K562 (cell line): ENCODE data around the gene TMEM185B. TPM values are rescaled to one million over a fixed set of nuclear protein-coding genes. Genes with fewer than 3 reads are reported as not detected.

Experiments
- ATAC-seq: fragments of 200-7000 bp; cut with Tn5 transposase; 3 replicates; pipeline ENCODE4 v1.9.1; 2020; ENCODE audit warnings: moderate library complexity
- BruUV-seq: library from RNA; stranded (reverse); fragments of 400-500 nt; replicated peaks from 2 replicates; lab custom pipeline; 2021; lab: Mats Ljungman, UMichigan
- CTCF ChIA-PET: fragments of 300-600 bp; formaldehyde crosslinking; extraction: SDS; loops from one replicate; lab custom pipeline; 2021; ENCODE audit warnings: low intra/inter-chr PET ratio; lab: Yijun Ruan, JAX
- POLR2A ChIA-PET: fragments of 300-600, 350-650 bp; sonication (Branson Sonifier 250); formaldehyde crosslinking; extraction: SDS; loops from one replicate; lab custom pipeline; 2021; ENCODE audit warnings: antibody characterized with exemption, inconsistent platforms; lab: Yijun Ruan, JAX
- DNase-seq, 4 experiments: peaks; one replicate each; pipeline versions ENCODE4 v3.0.0 to v3.0.0-alpha.2; 2011 to 2018; ENCODE audit warnings: low spot score in 3 of 4, mixed read lengths in 3 of 4; ENCODE audit errors: extremely low read depth in 1 of 4
- FAIRE-seq: peaks from 2 replicates; lab custom pipeline; 2011; peaks lifted over from hg19 to GRCh38; lab: Jason Lieb, UNC
- H2AFZ ChIP-seq: 2 replicates; pipeline ENCODE4 v1.6.0; 2011; ENCODE audit warnings: low read depth, low read length, control low read depth, inconsistent platforms
- H3K27ac ChIP-seq: fragments of 200-600 bp; 3 replicates; pipeline ENCODE4 v1.8.0; 2011; ENCODE audit warnings: low read depth, mild to moderate bottlenecking, control low read depth, inconsistent platforms, low read length, moderate library complexity, mixed read lengths; ENCODE audit errors: extremely low read depth
- H3K27me3 ChIP-seq, 2 experiments: fragments of 300-600 bp in 1 of 2; 2 replicates in 1 of 2; 3 replicates in 1 of 2; pipeline versions ENCODE4 v1.6.0 to v1.8.0; 2011; ENCODE audit warnings: inconsistent platforms in 2 of 2, low read length in 2 of 2, mild to moderate bottlenecking in 1 of 2, mixed read lengths in 1 of 2, moderate library complexity in 1 of 2; ENCODE audit not compliant: control insufficient read depth in 2 of 2, insufficient read depth in 2 of 2
- H3K36me3 ChIP-seq: fragments of 300-600 bp; 3 replicates; pipeline ENCODE4 v1.8.0; 2011; ENCODE audit warnings: mild to moderate bottlenecking, low read length, inconsistent platforms; ENCODE audit not compliant: control insufficient read depth, insufficient read depth
- H3K4me1 ChIP-seq, 2 experiments: fragments of 200-600 bp in 1 of 2; replicated peaks in 1 of 2; 2 replicates in 1 of 2; 3 replicates in 1 of 2; pipeline versions ENCODE4 v1.5.1 to v1.8.0; 2011; ENCODE audit warnings: inconsistent platforms in 2 of 2, low read length in 2 of 2, mild to moderate bottlenecking in 1 of 2, mixed read lengths in 1 of 2, moderate library complexity in 1 of 2; ENCODE audit not compliant: control insufficient read depth in 2 of 2, insufficient read depth in 2 of 2
- H3K4me2 ChIP-seq: 2 replicates; pipeline ENCODE4 v1.6.1; 2011; ENCODE audit warnings: low read length, control low read depth, inconsistent platforms, mixed read lengths; ENCODE audit not compliant: insufficient read depth
- H3K4me3 ChIP-seq: fragments of 200-600 bp; sonication (generic), shearing (Covaris generic); 2 replicates; pipeline ENCODE4 v1.5.1; 2016; ENCODE audit warnings: control low read depth, inconsistent platforms
- H3K79me2 ChIP-seq: fragments of 200-600 bp; 3 replicates; pipeline ENCODE4 v1.8.0; 2011; ENCODE audit warnings: low read length, inconsistent platforms; ENCODE audit not compliant: control insufficient read depth, insufficient read depth
- H3K9ac ChIP-seq, 2 experiments: 2 replicates each; pipeline versions ENCODE4 v1.6.0 to v1.6.1; 2011; ENCODE audit warnings: low read depth in 2 of 2, low read length in 2 of 2, control low read depth in 1 of 2, inconsistent platforms in 1 of 2, mild to moderate bottlenecking in 1 of 2, mixed read lengths in 1 of 2; ENCODE audit not compliant: insufficient read depth in 1 of 2
- H3K9me1 ChIP-seq: one replicate; pipeline ENCODE4 v1.6.0; 2011; ENCODE audit warnings: inconsistent platforms, mild to moderate bottlenecking, low read length, moderate library complexity; ENCODE audit not compliant: control insufficient read depth, insufficient read depth
- H3K9me3 ChIP-seq: replicated peaks from 2 replicates; pipeline ENCODE4 v1.5.1; 2011; ENCODE audit warnings: low read depth, low read length, inconsistent platforms; ENCODE audit not compliant: control insufficient read depth, insufficient read depth
- H4K20me1 ChIP-seq: replicated peaks from 2 replicates; pipeline ENCODE4 v1.6.1; 2011; ENCODE audit warnings: low read length, inconsistent platforms, mixed read lengths; ENCODE audit not compliant: control insufficient read depth, insufficient read depth
- CHD1 ChIP-seq: fragments of 200-600 bp; sonication (generic); IDR thresholded peaks from one replicate; pipeline ENCODE4 v1.6.1; 2012; ENCODE audit warnings: mild to moderate bottlenecking, moderate library complexity, low read length, inconsistent platforms
- RBM15 ChIP-seq: fragments of 200-400 bp; formaldehyde crosslinking; IDR thresholded peaks from 2 replicates; pipeline ENCODE4 v1.6.1; 2018; ENCODE audit warnings: mild to moderate bottlenecking, low read length, moderate library complexity; ENCODE audit not compliant: insufficient read depth
- RCOR1 ChIP-seq, 2 experiments: IDR thresholded peaks; 2 replicates each; pipeline ENCODE4 v1.6.1; 2012; ENCODE audit warnings: low read depth in 2 of 2, low read length in 2 of 2, borderline replicate concordance in 1 of 2, improper control_type of control experiment in 1 of 2
- ZFP36 ChIP-seq: fragments of 150-350 bp; IDR thresholded peaks from 2 replicates; pipeline ENCODE4 v1.6.1; 2018; ENCODE audit warnings: low read length, low read depth; ENCODE audit not compliant: partially characterized antibody
- ZNF583 ChIP-seq: fragments of 250-450 bp; sonication (Bioruptor Pico); IDR thresholded peaks from 2 replicates; pipeline ENCODE4 v1.4.0; 2020
- ZNF76 ChIP-seq: fragments of 250-450 bp; sonication (Bioruptor Pico); IDR thresholded peaks from 2 replicates; pipeline ENCODE4 v1.4.0; 2020; ENCODE audit warnings: mild to moderate bottlenecking, moderate library complexity, borderline replicate concordance
- WGBS: fragments of 100-300 bp; shearing (Covaris generic); methylation state at CpG from one replicate; pipeline ENCODE4 v1.1.6; 2016; ENCODE audit warnings: low coverage, mixed read lengths; ENCODE audit not compliant: insufficient coverage; ENCODE audit errors: missing lambda C conversion rate; 5-methylcytosine and 5-hydroxymethylcytosine counted together
- in situ Hi-C: fragments of 300-500 bp; cut with MboI; formaldehyde crosslinking; loops from 4 replicates; pipeline ENCODE4 v1.15.0; 2018; ENCODE audit warnings: inconsistent platforms, mixed read lengths
- intact Hi-C: fragments of 100-400 bp; cut with micrococcal nuclease; formaldehyde crosslinking; loops from 2 replicates; pipeline ENCODE4 v1.14.2; 2022
- polyA plus RNA-seq, 8 experiments: library from polyadenylated mRNA; depleted of rRNA in 4 of 8; stranded (reverse) in 5 of 8; unstranded in 3 of 8; fragments of >200 nt; fragmentation: Nextera tagmentation in 2 of 8; fragmentation: Illumina TruSeq in 1 of 8; extraction: Ambion mirVana in 2 of 8; extraction: Trizol in 1 of 8; gene quantifications; 2 replicates each; pipeline versions ENCODE4 v1.2.1 to v1.2.3, GENCODE V29; 2011 to 2014; ENCODE audit warnings: inconsistent platforms in 1 of 8, missing spikeins in 1 of 8
- total RNA-seq, 7 experiments: library from RNA; depleted of rRNA in 6 of 7; stranded (reverse); fragments of >200 nt in 6 of 7; fragmentation: Illumina TruSeq in 2 of 7; extraction: Trizol in 2 of 7; gene quantifications; 2 replicates each; pipeline versions ENCODE4 v1.2.1 to v1.2.3, GENCODE V29; 2011 to 2021; ENCODE audit warnings: low replicate concordance in 1 of 7
- TF ChIP-seq, protein P1 (sequence below): fragments of 250-450 bp; sonication (Bioruptor Pico); IDR thresholded peaks from 2 replicates; pipeline ENCODE4 v1.4.0; 2020; ENCODE audit warnings: mild to moderate bottlenecking
- TF ChIP-seq, protein P2 (sequence below): fragments of 250-450 bp; sonication (Bioruptor Pico); IDR thresholded peaks from 2 replicates; pipeline ENCODE4 v1.4.0; 2020

The TMEM185B gene
- total and polyA plus RNA-seq, 9 of the 15 experiments (the other 6 are each of a cell fraction or from before 2014, with no cell fraction given), result 2.9 to 28.2 (median 11.5) TPM

DNA sequence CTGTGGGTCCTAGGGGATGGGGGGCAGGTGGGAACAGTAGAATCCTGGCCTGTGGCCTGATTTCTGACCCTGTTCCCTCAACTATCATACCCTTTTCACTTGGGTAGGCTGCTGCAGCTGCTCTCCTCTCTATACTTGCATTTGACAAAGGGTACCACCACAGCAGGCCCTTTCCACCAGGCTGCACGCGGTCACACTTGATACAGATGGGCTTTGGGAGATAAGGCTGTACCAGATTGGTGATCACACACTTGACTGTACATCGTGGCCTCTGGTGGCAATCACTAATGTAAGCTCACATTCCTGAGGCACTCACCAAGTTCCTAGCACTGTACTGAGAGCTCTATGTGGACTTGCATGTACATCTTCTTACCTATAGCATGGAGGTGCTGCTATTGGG lies 27.9 kb upstream of the TMEM185B start:
- no peak for ATAC-seq
- intact Hi-C loops, result no loop called here
- CTCF ChIA-PET, result no interaction called here
- H3K79me2 ChIP-seq, result peaks cover 30% of the 10 kb centered on the region
- POLR2A ChIA-PET, result interaction anchor here (0.8 to 3.5 kb wide), 2 partner anchors 11 to 13 kb away, joined by 3 to 15 read pairs; no protein-coding TSS in a partner anchor
- H4K20me1 ChIP-seq, result no peaks in the 10 kb centered on the region; the same call in 1 of the 2 replicates
- H3K9me3 ChIP-seq, result peaks cover 1% of the 10 kb centered on the region; the same call in 1 of the 2 replicates
- WGBS, result 10% methylated on average over 3 of the region's 3 CpGs
- H3K27ac ChIP-seq, result no peak overlapping the region; the same call in 2 of the 3 replicates
- in situ Hi-C loops, result no loop called here
- H3K4me1 ChIP-seq, result peaks cover 19 to 26% of the 10 kb centered on the region in 2 experiments
- H3K9me1 ChIP-seq, result no peaks in the 10 kb centered on the region
- H3K4me3 ChIP-seq, result no peak overlapping the region
- H3K4me2 ChIP-seq, result no peak overlapping the region
- H3K36me3 ChIP-seq, result peaks cover 2% of the 10 kb centered on the region; the same call in 1 of the 3 replicates
- FAIRE-seq, result no peak
- peak in 2 of 4 experiments; percentile 33 to 34 for DNase-seq
- H3K9ac ChIP-seq, result no peak overlapping the region
- no TSS peak for BruUV-seq
- H3K27me3 ChIP-seq, result peaks cover 0 to 6% of the 10 kb centered on the region in 2 experiments; a peak in 3 of 5 replicates
- no peak overlapping the region for H2AFZ ChIP-seq
- TF ChIP-seq ZNF583 (CRISPR knock-in tag), result 0 out of 2 replicates have a peak, but pooled peaks have one; percentile 74
- peak; percentile 16 for TF ChIP-seq ZFP36
- TF ChIP-seq RBM15, result no peak
- TF ChIP-seq, protein P1, sequence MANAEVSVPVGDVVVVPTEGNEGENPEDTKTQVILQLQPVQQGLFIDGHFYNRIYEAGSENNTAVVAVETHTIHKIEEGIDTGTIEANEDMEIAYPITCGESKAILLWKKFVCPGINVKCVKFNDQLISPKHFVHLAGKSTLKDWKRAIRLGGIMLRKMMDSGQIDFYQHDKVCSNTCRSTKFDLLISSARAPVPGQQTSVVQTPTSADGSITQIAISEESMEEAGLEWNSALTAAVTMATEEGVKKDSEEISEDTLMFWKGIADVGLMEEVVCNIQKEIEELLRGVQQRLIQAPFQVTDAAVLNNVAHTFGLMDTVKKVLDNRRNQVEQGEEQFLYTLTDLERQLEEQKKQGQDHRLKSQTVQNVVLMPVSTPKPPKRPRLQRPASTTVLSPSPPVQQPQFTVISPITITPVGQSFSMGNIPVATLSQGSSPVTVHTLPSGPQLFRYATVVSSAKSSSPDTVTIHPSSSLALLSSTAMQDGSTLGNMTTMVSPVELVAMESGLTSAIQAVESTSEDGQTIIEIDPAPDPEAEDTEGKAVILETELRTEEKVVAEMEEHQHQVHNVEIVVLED (CRISPR knock-in tag), result 0 out of 2 replicates have a peak, but pooled peaks have one; percentile 3
- TF ChIP-seq RCOR1 (IDR thresholded peaks at IDR 0.05; ENCODE audit: borderline replicate concordance in 1 of 2, low read depth in 2 of 2, low read length in 2 of 2), result peak in 1 of 2 experiments; percentile 36; a peak in 1 of 4 replicates
- TF ChIP-seq ZNF76 (CRISPR knock-in tag), result peak; percentile 63; the same call in 1 of the 2 replicates
- TF ChIP-seq CHD1, result no peak
- TF ChIP-seq, protein P2, sequence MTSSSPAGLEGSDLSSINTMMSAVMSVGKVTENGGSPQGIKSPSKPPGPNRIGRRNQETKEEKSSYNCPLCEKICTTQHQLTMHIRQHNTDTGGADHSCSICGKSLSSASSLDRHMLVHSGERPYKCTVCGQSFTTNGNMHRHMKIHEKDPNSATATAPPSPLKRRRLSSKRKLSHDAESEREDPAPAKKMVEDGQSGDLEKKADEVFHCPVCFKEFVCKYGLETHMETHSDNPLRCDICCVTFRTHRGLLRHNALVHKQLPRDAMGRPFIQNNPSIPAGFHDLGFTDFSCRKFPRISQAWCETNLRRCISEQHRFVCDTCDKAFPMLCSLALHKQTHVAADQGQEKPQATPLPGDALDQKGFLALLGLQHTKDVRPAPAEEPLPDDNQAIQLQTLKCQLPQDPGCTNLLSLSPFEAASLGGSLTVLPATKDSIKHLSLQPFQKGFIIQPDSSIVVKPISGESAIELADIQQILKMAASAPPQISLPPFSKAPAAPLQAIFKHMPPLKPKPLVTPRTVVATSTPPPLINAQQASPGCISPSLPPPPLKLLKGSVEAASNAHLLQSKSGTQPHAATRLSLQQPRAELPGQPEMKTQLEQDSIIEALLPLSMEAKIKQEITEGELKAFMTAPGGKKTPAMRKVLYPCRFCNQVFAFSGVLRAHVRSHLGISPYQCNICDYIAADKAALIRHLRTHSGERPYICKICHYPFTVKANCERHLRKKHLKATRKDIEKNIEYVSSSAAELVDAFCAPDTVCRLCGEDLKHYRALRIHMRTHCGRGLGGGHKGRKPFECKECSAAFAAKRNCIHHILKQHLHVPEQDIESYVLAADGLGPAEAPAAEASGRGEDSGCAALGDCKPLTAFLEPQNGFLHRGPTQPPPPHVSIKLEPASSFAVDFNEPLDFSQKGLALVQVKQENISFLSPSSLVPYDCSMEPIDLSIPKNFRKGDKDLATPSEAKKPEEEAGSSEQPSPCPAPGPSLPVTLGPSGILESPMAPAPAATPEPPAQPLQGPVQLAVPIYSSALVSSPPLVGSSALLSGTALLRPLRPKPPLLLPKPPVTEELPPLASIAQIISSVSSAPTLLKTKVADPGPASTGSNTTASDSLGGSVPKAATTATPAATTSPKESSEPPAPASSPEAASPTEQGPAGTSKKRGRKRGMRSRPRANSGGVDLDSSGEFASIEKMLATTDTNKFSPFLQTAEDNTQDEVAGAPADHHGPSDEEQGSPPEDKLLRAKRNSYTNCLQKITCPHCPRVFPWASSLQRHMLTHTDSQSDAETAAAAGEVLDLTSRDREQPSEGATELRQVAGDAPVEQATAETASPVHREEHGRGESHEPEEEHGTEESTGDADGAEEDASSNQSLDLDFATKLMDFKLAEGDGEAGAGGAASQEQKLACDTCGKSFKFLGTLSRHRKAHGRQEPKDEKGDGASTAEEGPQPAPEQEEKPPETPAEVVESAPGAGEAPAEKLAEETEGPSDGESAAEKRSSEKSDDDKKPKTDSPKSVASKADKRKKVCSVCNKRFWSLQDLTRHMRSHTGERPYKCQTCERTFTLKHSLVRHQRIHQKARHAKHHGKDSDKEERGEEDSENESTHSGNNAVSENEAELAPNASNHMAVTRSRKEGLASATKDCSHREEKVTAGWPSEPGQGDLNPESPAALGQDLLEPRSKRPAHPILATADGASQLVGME (CRISPR knock-in tag), result 0 out of 2 replicates have a peak, but pooled peaks have one; percentile 41
